GM21381 (cell line): Measurements from ENCODE around the gene SGTA.

Source experiments
- ATAC-seq: cut with Tn5 transposase; IDR thresholded peaks from one replicate; pipeline ENCODE4 v1.9.1; 2021; ENCODE audit warnings: mild to moderate bottlenecking, moderate library complexity; ENCODE audit not compliant: unreplicated experiment

SGTA gene

DNA sequence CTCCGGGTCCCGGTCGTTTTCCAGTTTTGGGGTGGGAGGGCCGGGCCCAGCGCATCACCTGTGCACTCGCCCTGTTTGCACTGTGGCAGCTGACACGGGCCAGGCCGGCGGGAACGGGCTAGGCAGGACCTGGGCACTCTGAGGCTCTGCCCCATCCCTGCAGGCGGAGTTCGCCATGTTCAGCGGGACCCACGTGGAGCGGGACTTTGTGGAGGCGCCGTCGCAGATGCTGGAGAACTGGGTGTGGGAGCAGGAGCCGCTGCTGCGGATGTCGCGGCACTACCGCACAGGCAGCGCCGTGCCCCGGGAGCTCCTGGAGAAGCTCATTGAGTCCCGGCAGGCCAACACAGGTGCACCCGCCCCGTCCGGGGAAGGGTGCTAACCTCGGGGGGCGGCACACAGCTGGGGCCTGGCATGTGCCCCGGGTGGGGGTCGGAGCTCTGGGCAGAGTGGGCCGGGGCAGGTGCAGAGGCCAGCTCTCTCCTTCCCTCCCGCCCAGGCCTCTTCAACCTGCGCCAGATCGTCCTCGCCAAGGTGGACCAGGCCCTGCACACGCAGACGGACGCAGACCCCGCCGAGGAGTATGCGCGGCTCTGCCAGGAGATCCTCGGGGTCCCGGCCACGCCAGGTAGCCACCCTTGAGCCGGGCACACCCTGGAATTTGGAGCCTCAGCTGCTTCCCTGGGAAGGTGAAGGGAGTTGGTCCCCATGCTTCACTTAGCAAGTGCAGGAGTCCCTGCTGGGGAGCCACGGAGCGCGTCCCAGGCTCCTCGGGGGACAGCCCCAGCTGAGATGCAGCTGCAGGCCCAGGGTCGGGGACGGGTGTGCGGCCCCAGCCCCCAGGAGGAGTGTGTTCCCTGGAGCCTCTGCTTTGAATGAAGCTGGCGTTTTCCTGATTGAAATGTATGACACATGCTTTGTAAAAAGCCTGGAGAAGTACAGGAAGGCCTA, 27.3 kb upstream of the SGTA start:
- no peak for ATAC-seq

GRCh38 chr19:2809387-2810140, 26.5 kb upstream of the SGTA start:
- ATAC-seq, result no peak

DNA sequence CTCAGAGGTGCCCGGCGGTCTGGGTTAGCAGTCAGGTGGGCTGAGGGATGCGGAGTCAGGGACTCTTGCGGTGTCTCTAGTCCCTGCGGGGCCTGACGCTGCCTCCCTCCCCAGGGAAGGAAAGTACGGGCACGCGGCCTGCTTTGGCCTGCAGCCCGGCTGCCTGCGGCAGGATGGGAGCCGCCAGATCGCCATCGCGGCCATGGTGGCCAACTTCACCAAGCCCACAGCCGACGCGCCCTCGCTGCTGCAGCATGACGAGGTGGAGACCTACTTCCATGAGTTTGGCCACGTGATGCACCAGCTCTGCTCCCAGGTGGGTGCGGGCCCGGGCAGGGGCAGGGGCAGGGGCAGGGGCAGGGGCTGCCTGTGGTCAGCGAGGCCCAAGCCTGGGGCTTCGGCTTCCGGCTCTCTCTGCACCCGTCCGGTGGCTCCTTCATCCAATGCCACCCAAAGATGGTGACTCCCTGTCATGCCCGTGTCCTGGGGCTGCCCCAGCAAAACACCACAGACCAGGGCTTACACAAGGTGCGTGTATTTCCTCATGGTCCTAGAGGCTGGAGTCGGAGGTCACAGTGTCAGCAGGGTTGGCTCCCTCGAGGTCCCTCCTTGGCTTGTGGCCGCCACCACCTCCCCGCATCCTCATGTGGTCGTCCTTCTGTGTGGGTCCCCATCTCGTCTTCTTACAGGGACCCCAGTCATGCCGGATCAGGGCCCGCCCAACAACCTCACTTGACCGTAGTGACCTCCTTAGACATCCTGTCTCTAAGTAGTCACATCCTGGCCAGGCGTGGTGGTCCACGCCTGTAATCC, 25.3 kb upstream of the SGTA start:
- ATAC-seq, result no peak

GRCh38 chr19:2807379-2808128, 24.5 kb upstream of the SGTA start:
- no peak for ATAC-seq

GRCh38 chr19:2806736-2807378, 23.8 kb upstream of the SGTA start:
- no peak for ATAC-seq

DNA sequence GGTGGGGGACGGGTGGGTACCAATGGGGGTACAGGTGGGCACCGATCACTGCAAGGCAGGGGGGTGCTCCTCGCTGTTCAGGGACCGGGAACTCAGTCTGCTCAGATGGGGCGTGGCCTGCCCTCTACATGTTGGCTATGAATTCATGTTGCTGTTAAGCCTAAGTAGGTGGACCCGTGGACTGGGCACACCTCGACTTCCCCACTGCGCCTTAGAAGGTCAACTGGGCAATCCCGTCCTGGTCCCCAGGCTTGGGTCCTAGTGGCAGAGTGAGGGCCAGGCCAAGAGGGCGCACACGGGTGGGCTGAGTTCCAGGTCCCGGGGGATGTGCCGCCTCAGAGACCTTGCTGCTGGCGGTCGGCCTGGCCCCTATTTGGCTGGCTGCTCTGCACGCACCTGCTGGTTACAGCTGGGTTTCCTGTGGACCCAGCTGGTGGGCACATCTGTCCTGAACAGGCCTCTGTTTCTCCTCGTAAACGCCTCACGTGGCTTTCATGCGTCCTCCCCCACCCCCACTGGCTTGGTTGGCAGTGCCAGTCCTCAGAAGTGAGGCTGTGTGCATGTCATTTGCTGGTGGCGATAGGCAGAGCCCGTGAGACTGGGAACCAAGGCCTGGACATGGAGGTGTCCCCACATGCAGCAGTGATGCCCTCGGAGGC, 23.0 kb upstream of the SGTA start:
- no peak for ATAC-seq

DNA sequence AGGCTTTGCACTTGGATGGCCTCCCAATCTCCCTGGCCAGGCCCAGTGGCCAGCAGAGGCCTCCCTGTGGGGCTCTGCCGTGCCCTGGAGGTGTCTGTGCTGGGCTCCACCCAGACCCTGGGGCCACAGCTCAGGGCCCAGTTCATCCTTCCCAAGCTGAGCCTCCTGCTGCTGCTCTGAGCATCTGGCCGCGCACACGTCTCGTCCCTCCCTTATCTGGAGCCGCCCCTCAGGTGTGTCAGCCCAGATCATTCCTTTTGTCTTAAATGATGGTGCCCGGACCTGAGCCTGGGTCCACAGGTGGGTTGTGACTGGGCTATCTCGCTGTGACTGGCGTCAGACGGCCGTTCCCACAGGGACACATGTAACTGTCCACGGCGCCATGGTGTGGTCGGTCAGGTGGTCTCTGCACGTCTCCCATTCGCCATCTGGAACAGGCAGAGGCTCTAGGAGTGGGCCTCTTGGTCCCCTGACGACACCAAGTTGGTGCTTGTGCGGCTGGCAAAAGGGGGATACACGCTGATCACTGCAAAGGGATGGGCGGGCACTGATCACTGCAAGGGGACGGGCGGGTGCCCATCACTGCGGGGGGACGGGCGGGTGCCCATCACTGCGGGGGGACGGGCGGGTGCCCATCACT, 22.3 kb upstream of the SGTA start:
- no peak for ATAC-seq

DNA sequence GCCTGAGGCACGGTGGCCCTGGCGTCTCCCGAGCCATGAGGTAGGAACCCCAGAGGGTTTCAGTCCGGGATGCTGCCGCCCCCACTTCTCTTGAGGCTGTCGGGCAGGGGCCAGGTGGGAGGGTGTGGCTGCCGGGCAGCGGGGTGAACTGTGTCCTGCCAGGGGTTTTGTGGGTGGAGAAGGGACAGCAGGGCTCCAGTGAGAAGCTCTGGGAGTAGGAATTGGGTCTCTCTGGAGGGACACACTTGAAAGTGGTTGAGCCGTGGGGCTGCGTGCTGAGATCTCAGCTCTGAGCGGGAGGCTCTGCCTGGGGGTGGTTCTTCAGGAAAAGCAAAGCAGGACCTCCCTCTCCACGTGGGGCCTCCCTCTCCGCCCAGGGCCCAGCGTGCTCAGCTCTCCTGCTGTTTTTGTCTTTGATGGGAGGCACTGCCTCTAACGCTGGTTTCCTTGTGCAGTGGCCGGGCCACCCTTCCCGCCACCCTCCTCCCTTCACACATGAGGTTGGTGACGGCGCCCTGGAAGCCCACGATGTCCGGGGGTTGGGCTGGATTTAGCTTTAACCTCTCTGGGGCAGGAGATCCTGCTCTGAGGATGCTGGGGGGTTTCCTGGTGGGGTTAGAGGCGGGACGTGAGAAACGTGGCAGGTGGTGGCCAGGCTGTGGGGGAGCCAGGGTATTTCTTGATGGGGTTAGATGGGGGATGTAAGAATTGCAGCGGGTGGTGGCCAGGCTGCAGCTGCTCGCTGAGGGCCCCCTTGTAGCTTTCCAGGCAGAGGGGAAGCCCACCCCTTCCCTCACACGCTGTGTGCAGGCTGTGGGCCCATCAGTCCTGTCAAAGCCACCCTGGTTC, 21.3 kb upstream of the SGTA start:
- no peak for ATAC-seq

DNA sequence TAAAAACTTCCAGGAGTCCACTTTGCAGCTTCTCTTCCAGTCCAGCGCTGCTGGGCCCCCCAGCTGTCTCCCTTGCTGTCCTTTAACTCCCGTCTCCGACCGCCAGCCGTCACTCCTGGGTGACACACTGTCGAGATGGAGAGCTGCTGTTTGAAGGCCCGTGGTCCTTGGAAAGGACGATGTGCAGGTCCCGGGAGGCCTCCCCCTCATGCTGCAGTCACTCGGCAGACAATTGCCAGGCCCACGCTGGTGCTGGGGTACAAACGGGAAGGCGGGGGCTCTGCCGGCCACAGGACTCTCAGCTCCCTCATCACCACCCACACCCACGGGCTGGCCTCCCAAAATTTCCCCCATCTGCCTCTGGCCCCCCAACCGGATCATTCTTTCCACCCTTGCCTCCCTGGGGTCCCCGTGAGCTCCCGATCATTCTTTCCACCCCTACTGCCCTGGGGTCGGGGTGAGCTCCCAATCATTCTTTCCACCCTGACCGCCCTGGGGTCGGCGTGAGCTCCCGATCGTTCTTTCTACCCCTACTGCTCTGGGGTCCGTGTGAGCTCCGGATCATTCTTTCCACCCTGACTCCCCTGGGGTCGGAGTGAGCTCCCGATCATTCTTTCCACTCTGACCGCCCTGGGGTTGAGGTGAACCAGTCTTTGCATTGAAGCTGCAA, 20.5 kb upstream of the SGTA start:
- no peak for ATAC-seq

DNA sequence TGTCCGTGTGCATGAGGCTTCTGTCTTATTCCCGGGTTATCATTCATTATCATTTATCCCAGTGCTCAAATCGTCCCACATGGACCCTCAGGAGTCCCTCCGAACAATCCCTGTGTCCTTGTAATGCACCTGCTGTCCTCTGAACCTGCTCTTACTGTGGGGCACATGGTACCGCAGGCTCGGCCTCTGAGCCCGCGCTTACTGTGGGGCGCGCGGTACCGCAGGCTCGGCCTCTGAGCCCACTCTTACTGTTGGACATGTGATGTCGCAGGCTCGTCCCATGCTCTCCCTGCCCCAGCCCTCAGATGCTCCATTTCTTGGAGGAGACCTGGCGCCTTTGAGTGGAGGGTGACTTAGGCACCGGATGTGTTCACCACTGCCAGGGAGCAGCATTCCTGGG, 19.8 kb upstream of the SGTA start:
- no peak for ATAC-seq

DNA sequence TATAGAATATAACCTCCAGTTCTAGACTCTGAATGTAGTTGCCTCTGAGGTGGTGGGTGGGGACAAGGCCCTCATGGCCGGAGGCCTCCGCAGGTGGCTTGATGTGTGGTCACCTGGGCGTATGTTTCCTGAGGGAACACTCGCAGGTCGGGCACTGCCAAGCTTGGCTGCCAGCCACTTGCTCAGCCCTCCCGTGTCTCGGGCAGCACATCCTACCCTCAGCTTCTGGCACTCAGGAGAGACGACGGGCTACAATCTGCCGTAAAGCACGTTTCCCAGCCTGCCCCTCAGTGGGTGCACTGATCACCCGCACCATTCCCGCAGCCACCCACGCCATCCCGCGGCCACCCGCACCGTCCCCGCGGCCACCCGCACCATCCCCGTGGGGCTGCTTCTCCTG, 17.4 kb upstream of the SGTA start:
- ATAC-seq, result no peak

GRCh38 chr19:2799273-2800020, 16.4 kb upstream of the SGTA start:
- no peak for ATAC-seq

GRCh38 chr19:2798733-2799132, 15.7 kb upstream of the SGTA start:
- no peak for ATAC-seq

GRCh38 chr19:2798158-2798685, 15.1 kb upstream of the SGTA start:
- no peak for ATAC-seq

GRCh38 chr19:2797280-2797679, 14.2 kb upstream of the SGTA start:
- ATAC-seq, result no peak

- no peak for ATAC-seq
These were observed 13.7 kb upstream of the SGTA start for GRCh38 chr19:2796659-2797266.
